HG02870 (cell line): ENCODE results near the gene ARHGEF37.

Experiments used
- ATAC-seq: cut with Tn5 transposase; IDR thresholded peaks from one replicate; pipeline ENCODE4 v1.9.1; 2021; ENCODE audit warnings: mild to moderate bottlenecking, moderate library complexity; ENCODE audit not compliant: unreplicated experiment

The ARHGEF37 gene

DNA sequence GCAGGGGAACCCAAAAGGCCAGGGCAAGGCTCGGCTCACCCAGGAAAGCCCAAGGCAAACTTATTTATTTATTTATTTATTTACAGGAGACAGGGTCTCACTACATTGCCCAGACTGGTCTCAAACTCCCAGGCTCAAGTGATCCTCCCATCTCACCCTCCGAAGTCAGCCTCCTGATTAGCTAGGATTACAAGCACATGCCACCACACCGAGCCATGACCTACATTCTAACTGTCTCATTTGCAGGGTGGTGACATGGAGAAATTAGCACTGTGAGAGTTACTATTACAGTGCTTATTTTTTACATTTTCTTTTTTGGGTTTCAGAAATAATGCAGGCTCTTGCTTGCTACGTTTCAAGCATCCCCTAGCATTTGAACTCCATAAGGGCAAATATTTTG, 18.1 kb downstream of the ARHGEF37 start:
- no peak for ATAC-seq

DNA sequence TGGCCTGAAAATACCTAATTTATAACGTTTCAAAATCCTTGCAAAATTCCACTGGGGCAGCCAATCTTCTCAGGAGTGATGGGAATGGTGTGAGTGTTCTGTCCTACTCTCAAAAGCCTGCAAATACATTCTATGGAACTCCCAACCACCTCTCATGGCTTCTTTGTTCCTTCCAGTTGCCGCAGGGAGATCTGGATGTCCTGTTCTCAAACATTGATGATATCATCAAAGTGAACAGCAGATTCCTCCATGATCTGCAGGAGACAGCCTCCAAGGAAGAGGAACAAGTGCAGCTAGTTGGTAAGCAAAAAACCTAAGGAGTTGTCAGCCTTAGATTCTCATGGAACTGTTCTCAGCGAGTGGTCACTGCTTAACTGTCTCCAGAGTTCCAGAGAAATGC, 19.6 kb downstream of the ARHGEF37 start:
- ATAC-seq, result no peak

DNA sequence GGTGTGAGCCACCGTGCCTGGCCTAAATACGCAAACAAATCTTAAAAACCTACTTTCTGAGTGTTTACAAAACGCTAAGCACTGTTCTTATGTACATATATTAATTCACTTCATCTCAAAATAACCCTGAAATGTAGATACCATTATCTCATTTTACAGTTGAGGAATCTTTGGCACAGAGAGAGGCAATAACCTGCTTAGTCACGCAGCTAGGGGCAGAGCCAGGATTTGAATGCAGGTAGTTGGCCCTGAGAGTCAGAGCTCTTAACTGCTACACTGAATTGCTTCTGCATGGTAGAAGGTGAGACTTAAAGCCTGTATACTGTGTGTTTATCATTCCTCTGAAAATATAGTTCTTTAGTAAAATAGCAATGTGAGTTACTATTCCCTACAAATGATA, 21.9 kb downstream of the ARHGEF37 start:
- ATAC-seq, result no peak

DNA sequence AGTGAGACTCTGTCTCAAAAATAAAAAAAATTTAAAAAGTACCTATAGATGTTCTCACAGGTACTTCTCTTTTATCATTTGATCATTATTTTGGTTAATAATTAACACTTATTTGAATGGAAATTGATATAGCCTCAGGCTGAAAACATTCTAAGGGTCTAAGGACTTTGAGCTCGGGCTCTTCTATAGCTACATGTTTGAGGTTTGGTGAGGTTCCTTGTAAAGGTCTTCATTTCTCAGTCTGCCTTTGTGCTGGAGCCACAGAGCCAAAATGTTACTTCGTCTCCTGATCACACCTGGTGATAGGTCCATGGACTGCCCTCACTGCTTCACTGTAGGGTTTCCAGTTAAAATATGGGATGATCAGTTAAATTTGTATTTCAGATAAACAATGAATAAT, 22.6 kb downstream of the ARHGEF37 start:
- ATAC-seq, result no peak

DNA sequence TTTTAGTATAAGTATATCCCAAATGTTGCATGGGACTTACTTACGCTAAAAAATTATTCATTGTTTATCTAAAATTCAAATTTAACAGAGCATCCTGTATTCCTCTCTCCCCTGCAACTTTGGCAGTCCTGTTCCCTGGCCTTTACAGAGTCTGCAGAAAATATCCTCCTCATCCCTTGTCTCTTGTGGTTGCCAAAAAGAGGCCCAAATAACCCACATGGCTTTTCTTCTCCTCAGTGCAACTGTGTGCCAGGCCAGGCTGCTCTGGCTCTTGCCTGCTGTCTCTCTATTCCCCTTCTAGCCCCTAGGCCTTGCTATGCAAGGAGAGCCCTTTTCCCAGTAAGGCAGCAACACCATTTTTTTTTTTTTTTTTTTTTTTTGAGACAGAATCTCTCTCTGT, 23.0 kb downstream of the ARHGEF37 start:
- ATAC-seq, result no peak

DNA sequence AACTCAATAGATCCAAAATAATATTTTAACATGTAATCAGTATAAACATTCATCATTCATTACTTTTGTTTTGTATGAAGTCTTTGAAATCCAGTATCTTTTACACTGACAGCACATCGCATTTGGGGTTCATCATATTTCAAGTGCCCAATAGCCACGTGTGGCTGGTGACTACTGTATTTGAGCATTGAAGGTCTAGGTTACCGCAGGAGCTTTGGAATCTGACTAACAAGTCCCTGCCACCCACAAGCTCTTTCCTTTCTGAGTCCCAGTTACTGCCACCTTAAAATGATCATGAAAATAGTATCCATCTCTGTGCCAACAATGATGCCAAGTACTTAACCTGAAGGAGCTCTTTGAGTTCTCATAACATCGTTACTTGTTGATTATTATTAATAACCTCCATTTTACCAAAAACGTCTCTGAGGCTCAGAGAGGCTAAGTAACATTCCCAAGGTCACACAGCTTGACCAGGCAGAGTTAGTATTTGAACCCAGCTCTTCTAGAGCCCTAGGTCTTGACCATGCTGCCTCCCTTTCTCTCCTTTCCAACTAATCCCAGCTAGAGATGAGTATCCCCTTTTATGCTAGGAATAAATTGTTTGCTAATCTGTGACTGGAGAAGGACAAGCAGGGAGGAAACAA, 24.2 kb downstream of the ARHGEF37 start:
- no peak for ATAC-seq

DNA sequence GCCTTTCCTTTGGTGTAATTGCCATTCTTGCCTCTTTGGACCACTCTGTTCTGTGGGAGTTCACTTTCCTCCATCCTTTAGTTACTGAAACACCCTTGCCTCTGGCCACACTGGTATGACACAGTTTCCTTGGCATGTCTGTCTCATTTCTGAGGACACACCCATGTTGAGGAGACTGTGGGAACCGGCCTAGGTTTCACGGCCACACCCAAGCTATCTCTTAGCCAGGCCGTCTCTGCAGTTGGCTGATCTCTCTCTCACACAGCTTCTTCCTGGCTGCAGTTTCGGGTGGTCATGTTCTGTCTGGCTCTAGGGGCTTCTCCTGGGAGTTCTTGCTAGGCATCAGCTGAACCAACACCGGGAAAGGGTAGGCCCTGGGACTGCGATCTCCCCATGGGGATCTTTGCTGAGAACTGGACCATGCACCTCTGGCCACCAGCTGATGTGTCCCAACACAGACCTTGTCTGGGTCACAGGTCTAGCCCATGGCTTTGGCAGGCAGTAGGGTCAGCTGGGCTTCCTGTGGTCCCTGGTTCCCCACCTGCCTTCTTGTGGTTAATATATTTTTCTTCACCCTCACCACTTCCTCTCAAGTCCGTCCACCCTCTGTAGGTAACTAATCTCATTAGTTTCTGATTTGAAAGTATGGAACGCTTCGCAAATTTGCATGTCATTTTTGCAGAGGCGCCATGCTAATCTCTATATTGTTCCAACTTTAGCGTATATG, 24.9 kb downstream of the ARHGEF37 start:
- ATAC-seq, result peak; percentile 89

DNA sequence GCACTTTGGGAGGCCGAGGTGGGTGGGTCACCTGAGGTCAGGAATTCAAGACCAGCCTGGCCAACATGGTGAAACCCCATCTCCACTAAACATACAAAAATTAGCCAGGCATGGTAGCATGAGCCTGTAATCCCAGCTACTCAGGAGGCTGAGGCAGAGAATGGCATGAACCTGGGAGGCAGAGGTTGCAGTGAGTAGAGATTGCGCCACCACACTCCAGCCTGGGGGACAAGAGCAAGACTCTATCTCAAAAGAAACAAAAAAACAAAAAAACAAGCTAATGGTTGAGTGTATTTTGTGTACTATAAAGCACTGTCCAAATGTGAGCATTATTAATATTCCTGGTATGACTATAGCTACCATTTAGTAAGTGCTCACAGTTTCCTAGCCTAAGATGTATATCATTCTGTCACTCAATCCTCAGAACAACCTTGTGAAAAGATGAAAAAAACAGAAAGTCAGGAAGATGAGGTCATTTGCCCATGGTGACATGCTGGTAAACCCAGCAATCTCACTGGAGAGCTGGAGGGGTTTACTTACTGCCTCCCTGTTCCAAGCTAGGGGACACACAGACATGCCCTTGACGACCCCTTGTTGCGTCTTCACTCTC, 27.7 kb downstream of the ARHGEF37 start:
- no peak for ATAC-seq

DNA sequence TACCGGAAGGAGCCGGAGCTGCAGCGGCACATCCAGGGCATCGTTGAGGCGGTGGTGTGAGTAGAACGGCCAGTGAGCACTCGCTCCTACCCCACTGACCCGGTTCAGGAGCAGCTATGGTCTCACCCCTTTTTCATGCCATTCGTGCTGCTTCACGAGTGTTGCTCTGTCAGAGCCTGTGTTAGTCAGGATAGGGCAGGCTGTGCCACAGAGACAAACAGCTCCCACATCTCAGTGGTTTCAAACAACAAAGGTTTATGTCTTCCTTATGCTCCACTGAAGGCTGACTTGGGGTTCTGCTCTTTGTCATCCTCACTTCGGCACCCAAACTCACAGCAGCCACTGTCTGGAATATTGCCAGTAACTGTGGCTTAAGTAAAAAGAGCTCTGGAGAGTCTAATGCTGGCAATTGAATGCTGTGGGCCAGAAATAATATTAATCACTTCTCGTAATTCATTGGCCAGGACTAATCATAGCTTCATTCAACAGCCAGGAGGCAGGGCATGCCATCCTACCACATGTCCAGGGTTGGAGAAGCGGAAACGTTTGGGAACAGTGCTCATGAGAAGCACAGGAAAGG, 28.4 kb downstream of the ARHGEF37 start:
- ATAC-seq, result no peak

DNA sequence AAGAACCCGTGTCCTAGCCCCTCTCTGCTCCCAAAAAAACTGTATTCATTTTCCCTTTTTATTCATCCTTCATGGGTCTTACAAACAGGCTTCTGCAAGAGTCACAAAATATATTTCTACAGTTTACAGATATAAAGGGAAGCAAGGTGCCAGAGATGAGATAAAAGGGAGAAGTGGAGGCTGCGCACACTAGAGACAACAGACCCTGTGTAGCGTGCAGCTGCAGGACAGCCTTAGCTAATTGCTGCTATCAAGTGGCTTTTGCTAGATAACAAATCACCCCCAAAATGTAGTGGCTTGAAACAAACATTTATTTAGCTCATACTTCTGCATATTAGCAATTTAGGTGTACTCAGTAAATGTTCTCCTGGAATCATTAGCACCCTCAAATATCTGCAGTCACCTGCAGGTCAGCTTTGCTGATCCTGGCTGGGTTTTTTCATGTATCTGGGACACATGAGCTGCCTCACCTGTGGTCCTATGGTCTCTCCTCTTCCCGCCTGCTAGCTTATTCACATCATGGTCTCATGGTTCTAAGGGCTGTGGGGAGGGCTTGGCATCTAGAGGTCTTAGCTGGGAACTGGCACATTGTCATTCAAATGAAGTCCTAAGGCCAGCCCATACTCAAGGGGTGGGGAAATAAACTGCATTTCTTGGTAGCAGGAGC, 29.4 kb downstream of the ARHGEF37 start:
- ATAC-seq, result no peak

DNA sequence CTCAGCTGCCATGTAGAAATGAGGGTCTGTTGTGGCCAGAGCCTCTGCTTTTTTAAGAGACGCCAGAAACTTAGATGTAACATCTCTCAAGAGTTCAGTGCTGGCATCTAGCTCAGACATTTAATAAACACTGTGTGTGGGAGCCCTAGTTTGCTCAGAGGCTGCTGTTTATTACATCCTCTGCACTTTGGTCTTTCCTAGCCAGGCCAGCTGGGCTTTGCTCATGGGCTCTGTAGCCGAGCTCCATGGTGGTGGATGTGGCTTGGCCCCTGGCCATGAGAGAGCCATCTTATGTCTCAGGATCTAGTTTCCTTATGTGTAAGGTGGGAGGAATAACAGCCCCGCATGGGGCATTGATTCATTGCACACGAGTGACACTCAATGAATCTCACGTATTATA, 30.0 kb downstream of the ARHGEF37 start:
- ATAC-seq, result no peak

DNA sequence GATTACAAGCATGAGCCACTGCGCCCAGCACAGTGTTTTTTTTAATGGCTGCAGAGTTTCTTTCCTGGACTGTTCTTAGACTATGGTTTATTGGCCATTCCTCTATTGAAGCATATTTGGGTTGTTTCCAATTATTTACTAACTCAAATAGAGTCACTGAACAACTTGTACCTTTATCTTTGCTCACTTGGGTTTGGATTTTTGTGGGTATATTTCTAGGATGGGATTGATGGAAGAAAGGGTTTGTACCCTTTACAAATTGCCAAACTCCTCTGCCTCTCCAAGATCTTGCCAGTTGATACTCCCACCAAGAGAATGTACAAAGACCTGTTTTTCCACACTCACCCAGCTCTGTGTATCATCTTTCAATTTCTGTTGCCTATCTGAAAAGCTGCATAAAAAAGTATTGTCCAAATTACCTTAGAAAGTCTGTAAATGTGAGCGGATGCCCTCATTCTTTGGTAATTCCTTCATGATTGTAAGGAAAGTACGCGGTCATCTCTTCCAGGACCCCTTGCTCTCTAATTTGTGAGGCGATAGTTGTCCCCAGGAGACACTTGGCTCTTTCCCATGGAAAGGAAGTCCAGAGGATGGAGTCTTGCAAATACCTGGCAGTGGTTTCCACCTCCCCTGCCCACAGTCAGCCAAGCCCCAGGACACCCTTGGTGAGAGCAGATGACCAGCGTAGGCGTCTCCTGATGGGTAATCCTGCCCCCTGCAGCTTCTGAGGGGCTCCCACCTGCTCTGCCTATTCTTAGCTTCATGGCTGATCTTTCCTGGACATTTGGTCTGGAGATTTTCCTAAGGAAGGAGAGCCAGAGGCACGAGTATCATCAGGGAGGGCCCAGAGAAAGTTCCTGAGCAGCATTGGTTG, 33.0 kb downstream of the ARHGEF37 start:
- no peak for ATAC-seq

DNA sequence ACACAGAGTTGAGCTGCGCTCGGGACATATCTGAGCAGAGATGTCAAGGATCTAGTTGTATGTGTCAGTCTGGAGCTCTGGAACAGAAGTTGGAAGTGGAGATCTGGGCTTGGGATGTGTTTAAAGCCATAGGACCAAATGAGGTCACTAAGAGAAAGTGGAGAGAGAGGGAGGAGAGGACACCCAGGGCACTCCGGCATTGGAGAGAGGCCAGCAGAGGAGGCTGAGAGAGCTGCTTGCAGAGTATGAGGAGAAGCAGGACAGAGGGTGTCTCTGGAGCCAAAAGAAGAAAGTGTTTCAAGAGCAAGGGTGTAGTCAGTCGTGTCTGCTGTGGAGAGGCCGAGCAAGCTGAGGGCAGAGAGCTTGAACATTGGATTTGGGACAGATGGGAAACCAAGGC, 34.7 kb downstream of the ARHGEF37 start:
- no peak for ATAC-seq

DNA sequence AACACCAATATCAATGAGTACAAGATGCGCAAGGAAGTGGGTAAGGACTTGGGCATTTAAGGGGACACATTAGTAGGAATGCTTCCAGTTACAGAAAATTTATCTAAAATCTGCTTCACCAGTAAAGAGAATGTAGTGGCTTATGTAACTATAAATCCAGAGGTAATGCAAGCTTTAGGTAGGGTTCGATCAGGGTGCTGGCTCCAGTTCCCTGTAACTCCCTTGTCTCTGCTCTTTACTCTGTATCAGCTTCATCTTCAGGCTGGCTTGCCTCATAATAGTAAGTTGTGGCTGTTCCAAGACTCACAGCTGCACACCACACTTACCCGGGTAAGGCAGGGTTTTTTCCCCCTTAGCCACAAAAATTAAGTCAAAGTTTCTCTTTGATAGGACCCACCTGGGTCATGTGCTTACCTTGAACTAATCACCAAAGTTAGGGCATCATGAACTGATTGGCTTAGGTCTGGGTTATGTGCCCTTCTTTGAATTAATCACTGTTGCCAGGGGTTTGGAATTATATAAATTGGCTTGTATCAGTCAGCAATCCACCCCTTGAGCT, 35.5 kb downstream of the ARHGEF37 start:
- ATAC-seq, result peak; percentile 80

DNA sequence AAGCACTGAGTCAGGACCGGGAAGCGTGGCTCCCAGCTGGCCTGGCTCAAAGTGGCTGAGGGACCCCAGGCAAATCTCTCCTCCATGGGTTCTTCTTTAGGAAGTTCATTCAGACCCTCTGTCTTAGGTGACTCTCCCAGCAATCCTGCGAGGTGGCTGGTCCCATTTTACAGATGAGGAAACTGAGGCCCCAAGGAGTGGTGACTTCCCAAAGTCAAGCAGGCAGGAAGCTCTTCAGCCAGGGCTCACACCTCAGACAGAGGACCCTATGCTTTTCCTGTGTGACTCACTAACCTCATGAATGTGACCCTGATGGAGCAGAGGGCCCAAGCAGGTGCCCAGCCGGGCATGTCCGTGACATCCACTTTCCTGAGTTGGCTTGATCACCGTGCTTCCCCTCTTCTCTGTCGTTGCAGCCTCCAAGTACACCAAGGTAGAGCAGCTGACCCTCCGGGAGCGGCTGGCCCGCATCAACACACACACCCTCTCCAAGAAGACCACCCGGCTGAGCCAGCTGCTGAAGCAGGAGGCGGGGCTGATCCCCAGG, 36.5 kb downstream of the ARHGEF37 start:
- peak; percentile 35 for ATAC-seq

DNA sequence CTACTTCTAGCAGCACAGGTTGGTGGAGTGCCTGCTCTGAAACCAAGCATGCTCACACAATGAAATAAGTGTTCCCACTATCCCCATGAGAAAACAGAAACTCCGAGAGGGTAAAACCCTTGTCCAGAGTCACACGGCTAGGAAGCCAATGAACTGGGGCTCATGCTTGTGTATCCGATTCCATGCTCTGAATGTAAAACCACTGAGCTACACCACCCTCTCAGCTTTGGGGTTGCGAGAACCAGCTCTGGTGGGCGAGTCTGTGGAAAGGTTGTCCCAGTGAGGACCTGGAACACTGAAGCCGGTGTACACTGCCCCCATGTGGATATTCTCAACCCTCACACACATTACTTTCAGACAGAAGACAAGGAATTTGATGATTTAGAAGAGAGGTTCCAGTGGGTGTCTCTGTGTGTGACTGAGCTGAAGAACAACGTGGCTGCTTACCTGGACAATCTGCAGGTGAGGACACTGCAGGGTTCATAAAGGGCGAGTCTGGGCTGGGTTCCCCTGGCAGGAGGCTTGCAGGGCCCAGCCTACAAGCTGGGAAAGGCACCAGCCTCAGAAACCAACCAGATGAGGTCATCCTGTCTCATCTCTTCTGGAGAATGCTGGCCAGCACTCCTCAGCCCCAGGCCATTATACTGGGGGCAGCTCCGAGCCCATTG, 37.4 kb downstream of the ARHGEF37 start:
- ATAC-seq, result no peak

DNA sequence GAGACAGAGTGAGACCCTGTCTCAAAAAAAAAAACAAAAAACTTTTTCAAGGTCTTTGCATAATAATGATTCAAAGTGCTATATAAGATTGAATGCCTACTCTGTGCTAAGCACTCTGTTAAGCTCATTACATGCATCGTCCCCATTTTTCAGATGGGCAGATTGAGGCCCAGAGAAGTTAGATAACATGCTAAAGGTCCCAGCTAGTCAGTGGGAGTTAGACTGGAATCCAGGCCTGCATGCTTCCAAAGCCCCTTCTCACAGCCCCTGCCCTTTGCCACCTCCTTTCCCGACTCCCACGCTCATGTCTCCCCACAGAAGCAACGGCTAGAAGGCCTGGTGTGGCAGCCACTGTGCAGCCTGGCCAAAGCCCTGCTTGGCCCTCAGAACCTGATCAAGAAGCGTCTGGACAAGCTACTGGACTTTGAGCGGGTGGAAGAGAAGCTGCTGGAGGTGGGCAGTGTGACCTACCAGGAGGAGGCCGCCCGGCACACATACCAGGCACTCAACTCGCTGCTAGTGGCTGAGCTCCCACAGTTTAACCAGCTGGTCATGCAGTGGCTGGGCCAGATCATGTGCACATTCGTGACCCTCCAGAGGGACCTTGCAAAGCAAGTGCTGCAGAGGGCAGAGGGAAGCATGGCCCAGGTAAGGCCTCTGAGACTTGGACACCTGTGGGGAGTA, 40.3 kb downstream of the ARHGEF37 start:
- no peak for ATAC-seq

DNA sequence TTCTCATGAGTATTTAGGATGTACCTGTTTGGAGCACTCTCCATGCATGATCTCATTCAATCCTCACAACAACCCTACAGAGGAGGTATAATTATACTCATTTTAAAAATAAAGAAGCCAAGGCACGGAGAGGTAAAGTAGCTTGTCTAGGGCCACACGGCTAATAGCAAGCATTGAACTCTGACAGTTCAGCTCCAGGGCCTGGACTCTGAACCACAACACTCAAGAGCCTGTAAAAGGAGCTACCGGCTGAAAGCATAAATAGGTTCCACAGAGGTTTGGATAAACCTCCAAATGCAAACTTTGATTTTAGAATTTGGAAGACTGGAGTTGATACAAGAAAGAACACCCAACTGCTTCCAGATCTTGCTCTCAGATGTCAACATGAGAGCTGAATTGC, 41.2 kb downstream of the ARHGEF37 start:
- no peak for ATAC-seq

DNA sequence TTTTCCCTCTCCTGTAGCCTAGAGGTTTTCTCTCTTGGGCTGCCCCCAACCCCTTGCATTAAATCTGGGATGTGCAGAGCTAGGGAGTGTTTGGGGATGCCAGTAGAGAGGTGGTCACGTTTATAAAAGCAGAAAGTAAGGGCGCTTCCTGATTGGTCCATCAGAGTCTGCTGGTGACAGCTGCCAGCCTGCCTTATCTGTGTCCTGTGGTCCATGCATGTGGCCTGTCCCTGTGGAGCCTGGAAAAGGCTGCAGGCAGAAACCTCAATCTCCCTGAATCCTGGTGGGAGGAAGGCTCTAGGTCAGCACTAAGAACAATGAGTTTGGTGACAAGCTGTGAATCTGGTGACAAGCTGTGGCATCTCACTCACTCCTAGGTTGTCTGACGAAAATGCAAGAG, 42.2 kb downstream of the ARHGEF37 start:
- no peak for ATAC-seq
